PFSK-1 (cell line): Measurements from ENCODE around the gene SIGMAR1.

Experiments used
- FOXP2 ChIP-seq: optimal IDR thresholded peaks from 2 replicates; pipeline ENCODE3; 2011; ENCODE audit warnings: borderline replicate concordance, control low read depth, inconsistent platforms; ENCODE audit not compliant: insufficient read depth; ENCODE audit errors: extremely low read length, extremely low read depth
- POLR2AphosphoS5 ChIP-seq: IDR thresholded peaks from 2 replicates; pipeline ENCODE4 v1.6.1; 2012; ENCODE audit warnings: low read depth, mild to moderate bottlenecking, control low read depth, low read length, moderate library complexity
- SIN3A ChIP-seq: IDR thresholded peaks from 2 replicates; pipeline ENCODE4 v1.6.1; 2012; ENCODE audit warnings: mild to moderate bottlenecking, low read length, moderate library complexity, borderline replicate concordance; ENCODE audit not compliant: insufficient read depth
- TAF1 ChIP-seq: IDR thresholded peaks from 2 replicates; pipeline ENCODE4 v1.6.1; 2012; ENCODE audit warnings: low read length, control low read depth, borderline replicate concordance; ENCODE audit not compliant: insufficient read depth
- TF ChIP-seq, protein P1 (sequence below), 2 experiments: IDR thresholded peaks; 2 replicates each; pipeline versions ENCODE4 v1.6.1 to v1.8.0; 2011 to 2012; ENCODE audit warnings: low read depth in 2 of 2, low read length in 2 of 2, control low read depth in 1 of 2, inconsistent platforms in 1 of 2, mild to moderate bottlenecking in 1 of 2, moderate library complexity in 1 of 2; ENCODE audit not compliant: insufficient read depth in 1 of 2

Gene SIGMAR1

DNA sequence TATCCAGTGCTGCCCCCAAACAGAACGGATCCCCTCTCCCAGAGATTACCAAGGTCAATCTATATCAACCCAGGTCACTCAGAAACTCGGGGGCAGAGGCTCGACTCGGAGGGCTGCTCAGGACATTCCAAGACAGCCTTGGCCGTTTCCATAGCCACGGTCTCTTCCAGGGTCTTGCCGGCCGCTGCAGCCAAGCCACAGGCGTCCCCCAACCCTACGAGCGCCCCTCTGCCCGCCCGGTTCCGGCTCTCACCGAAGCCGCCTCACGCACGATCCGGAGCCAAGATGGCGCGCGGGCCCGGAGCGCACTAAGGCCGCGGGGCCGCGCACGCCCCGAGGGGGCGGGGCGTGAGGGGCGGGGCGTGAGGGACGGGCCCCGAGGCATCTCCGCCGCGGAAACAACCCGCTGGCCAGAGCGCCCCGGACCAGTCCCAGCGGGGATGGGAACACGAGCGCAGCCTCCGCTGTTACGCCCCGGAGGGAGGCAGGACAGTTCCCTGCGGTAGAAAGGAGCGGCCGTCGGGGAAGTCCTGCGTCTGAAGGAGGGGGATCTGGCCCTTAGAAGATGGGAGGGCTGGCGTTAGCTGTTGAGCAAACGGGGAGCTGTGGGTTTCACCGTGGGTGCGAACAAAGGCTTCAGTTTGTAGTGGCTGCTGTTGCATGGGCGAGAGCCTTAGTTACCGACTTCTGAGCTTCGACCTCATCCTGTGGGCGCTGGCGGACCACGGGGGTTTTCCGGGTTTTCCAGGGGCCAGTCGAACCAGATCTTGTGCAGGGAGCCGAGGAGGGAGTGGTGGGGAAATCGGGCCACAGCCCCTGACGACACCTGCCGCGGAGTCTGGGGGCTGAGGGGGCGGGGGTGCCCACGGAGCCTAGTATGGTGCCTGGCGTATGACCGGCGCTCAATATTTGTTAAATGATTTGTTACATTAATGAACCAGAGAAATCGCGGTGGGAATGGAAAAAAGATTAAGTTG, 25.5 kb downstream of the SIGMAR1 start, which contains the start of gene RPP25L:
TSS of gene RPP25L (minus strand) at position 287 of the 977 bp plus-strand sequence. CDS start 801 bp downstream, outside the sequence.
- peak; percentile 87 for TF ChIP-seq TAF1
- TF ChIP-seq, protein P1, sequence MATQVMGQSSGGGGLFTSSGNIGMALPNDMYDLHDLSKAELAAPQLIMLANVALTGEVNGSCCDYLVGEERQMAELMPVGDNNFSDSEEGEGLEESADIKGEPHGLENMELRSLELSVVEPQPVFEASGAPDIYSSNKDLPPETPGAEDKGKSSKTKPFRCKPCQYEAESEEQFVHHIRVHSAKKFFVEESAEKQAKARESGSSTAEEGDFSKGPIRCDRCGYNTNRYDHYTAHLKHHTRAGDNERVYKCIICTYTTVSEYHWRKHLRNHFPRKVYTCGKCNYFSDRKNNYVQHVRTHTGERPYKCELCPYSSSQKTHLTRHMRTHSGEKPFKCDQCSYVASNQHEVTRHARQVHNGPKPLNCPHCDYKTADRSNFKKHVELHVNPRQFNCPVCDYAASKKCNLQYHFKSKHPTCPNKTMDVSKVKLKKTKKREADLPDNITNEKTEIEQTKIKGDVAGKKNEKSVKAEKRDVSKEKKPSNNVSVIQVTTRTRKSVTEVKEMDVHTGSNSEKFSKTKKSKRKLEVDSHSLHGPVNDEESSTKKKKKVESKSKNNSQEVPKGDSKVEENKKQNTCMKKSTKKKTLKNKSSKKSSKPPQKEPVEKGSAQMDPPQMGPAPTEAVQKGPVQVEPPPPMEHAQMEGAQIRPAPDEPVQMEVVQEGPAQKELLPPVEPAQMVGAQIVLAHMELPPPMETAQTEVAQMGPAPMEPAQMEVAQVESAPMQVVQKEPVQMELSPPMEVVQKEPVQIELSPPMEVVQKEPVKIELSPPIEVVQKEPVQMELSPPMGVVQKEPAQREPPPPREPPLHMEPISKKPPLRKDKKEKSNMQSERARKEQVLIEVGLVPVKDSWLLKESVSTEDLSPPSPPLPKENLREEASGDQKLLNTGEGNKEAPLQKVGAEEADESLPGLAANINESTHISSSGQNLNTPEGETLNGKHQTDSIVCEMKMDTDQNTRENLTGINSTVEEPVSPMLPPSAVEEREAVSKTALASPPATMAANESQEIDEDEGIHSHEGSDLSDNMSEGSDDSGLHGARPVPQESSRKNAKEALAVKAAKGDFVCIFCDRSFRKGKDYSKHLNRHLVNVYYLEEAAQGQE (IDR thresholded peaks at IDR 0.05; ENCODE audit: insufficient read depth in 1 of 2, low read depth in 2 of 2, low read length in 2 of 2), result no peak
- TF ChIP-seq POLR2AphosphoS5, result peak; percentile 87
- TF ChIP-seq FOXP2, result no peak
- 0 out of 2 replicates have a peak, but pooled peaks have one; percentile 45 for TF ChIP-seq SIN3A

DNA sequence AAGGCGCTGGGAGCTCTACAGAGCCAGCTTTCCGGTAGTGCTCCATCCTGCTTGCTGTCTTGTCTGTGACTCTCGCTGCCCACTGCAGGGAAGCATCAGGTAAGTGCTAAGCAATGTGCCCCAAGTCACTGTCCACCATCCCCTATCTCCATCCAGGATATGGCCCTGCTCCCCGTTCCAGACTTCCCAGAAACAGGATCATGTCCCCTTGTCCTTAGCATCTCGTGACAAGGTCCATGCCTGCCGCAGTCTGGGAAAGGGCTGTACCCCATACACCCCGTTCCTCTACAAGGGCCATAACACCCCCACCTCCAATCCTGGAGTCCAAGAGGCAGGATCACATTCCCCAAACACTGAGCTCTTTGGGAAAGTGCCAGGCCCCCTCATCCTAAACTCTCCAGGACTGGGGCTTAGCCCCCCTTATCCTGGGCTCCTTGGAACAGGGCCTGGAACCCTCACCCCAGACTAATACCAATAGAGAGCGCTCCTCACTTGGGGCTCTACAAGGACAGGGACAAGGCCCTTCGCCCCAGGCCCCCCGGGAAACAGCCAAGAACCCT, 26.3 kb downstream of the SIGMAR1 start:
- TF ChIP-seq, protein P1 (IDR thresholded peaks at IDR 0.05; ENCODE audit: insufficient read depth in 1 of 2, low read depth in 2 of 2, low read length in 2 of 2), result no peak
- no peak for TF ChIP-seq TAF1
- TF ChIP-seq FOXP2, result no peak
- TF ChIP-seq SIN3A, result no peak
- no peak for TF ChIP-seq POLR2AphosphoS5

DNA sequence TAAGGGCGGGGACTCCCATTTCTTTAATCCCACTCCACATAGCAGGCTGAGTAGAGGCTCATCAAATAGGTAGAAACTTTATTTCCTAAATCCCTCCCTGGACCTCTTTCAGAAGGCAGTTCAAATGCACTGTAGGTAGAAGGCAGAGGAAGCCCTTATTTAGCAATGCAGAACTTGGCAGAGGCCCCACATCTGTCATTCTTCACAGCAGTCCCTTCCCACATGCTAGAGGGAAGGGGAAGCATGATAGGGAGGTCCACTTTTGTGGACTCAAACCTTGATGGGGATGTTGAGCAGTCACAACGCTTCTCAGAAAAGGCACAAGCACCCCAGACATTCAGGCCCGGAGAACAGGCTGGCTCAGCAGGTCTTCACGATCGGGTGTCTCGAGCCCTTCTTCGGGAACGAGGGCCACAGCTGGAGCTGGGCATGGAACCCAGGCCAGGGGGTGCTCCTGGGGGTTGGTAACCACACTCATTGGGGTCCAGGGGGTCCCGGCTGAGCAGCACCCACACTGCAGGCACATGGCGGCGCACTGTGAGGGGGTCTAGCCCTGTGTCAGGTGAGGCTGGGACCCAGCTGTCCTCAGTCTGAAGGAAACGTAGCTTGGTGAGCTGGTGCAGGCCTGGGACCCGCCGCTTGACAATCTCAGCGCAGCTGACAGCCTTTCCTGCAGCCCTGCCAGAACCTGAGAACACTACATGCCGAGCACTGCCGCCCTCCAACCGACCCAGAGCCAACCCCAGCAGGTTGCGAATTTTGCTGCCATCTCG, 27.0 kb downstream of the SIGMAR1 start:
- TF ChIP-seq FOXP2 (no peak), POLR2AphosphoS5 (no peak; the same call in 1 of the 2 replicates), SIN3A (no peak), TAF1 (no peak)
- TF ChIP-seq, protein P1 (IDR thresholded peaks at IDR 0.05; ENCODE audit: insufficient read depth in 1 of 2, low read depth in 2 of 2, low read length in 2 of 2), result no peak

DNA sequence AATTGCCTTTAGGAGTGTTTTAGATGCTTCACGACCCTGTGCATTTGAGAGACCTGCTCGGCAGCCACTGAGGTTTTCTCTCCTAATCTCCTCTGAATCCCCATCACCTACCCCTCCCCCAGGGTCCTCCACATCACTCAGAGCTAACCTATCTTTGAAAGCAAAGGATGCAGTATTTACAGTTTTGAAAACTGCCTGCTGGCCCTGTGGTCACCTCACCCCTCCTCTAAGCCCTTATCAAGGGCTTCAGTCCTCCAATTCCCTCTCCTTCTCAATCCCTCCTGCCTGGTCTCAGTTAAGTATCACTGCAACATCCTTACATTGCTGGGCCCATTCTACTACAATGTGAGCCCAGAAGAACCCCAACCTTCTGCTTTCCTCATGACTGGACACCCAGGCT, 30.3 kb downstream of the SIGMAR1 start:
- TF ChIP-seq FOXP2, result no peak
- no peak for TF ChIP-seq TAF1
- TF ChIP-seq, protein P1 (IDR thresholded peaks at IDR 0.05; ENCODE audit: insufficient read depth in 1 of 2, low read depth in 2 of 2, low read length in 2 of 2), result no peak
- no peak for TF ChIP-seq SIN3A
- TF ChIP-seq POLR2AphosphoS5, result no peak
